Heart right ventricle (tissue), 16 donors: ENCODE data around the gene TMEM256. TPM values are rescaled to one million over a fixed set of nuclear protein-coding genes. Genes with fewer than 3 reads are reported as not detected.

ENCODE experiments used
- ATAC-seq, 8 donors: fragments of 200-7000 bp; cut with Tn5 transposase; one replicate each; pipeline ENCODE4 v1.9.1; 2020; ENCODE audit warnings: mild to moderate bottlenecking in 8 of 8, moderate library complexity in 8 of 8, moderate number of reproducible peaks in 1 of 8
- DNase-seq, 2 donors: peaks; one replicate each; pipeline ENCODE4 v3.0.0-alpha.2; 2020
- H3K27ac ChIP-seq, 10 donors: fragments of 200-600 bp; sonication (generic) in 2 of 10; one replicate each; pipeline versions ENCODE4 v1.5.0 to v1.8.0; 2020 to 2022; ENCODE audit warnings: mild to moderate bottlenecking in 3 of 10
- H3K27me3 ChIP-seq, 7 donors: fragments of 200-600 bp; one replicate each; pipeline ENCODE4 v1.8.0; 2021 to 2022; ENCODE audit warnings: mild to moderate bottlenecking in 2 of 7
- H3K36me3 ChIP-seq, 9 donors: fragments of 200-600 bp; sonication (generic) in 1 of 9; one replicate each; pipeline versions ENCODE4 v1.5.0 to v1.8.0; 2020 to 2022; ENCODE audit warnings: mild to moderate bottlenecking in 2 of 9
- H3K4me1 ChIP-seq, 9 donors: fragments of 200-600 bp; sonication (generic) in 1 of 9; one replicate each; pipeline versions ENCODE4 v1.5.0 to v1.8.0; 2020 to 2022; ENCODE audit warnings: mild to moderate bottlenecking in 4 of 9
- H3K4me3 ChIP-seq, 10 donors: fragments of 200-600 bp; sonication (generic) in 2 of 10; one replicate each; pipeline versions ENCODE4 v1.5.0 to v1.8.0; 2020 to 2022; ENCODE audit warnings: mild to moderate bottlenecking in 7 of 10, moderate library complexity in 2 of 10
- H3K9me3 ChIP-seq, 11 donors: fragments of 200-600 bp in 10 of 11; sonication (generic) in 2 of 11; one replicate each; pipeline versions ENCODE4 v1.5.0 to v1.8.0; 2013 to 2022; ENCODE audit warnings: mild to moderate bottlenecking in 2 of 11, control low read depth in 1 of 11, moderate library complexity in 1 of 11
- CTCF ChIP-seq, 9 donors: fragments of 200-600 bp; sonication (generic) in 2 of 9; IDR thresholded peaks; one replicate each; pipeline versions ENCODE4 v1.5.0 to v1.8.0; 2021 to 2022; ENCODE audit warnings: antibody characterized with exemption in 9 of 9, mild to moderate bottlenecking in 5 of 9, moderate library complexity in 1 of 9
- WGBS, 2 donors: extraction: QIAGEN DNeasy Blood & Tissue Kit; methylation state at CpG; one replicate each; pipeline ENCODE4 v1.1.7; 2013; ENCODE audit warnings: inconsistent platforms in 1 of 2; 5-methylcytosine and 5-hydroxymethylcytosine counted together
- intact Hi-C, 10 donors: fragments of 100-400 bp; cut with DNase I; formaldehyde crosslinking; loops; one replicate each; pipeline versions ENCODE4 v1.11.1 to v1.14.2; 2022
- long read RNA-seq, 3 donors: library from polyadenylated mRNA; unstranded; transcript quantifications; one replicate each; pipeline ENCODE4 v2.0.0, GENCODE V29; 2020 to 2021
- polyA plus RNA-seq, 2 donors: library from polyadenylated mRNA; stranded (reverse); fragments of 200-250 nt; gene quantifications; one replicate each; pipeline ENCODE4 v1.2.3, GENCODE V29; 2013
- total RNA-seq, 10 donors: library from RNA; stranded (reverse); fragmentation: NEBNext Ultra II Directional in 3 of 10; extraction: Animal tissue kit (Norgen Biotek cat#: 25700) in 3 of 10; gene quantifications; one replicate each; pipeline versions ENCODE4 v1.2.1 to v1.2.4, GENCODE V29; 2021 to 2023
- donor health status: Arrhythmogenic right ventricular cardiomyopathy.
- donor health status: ischemic (EF 13 %, LVEDD 7.1; RV severe dilation, severe dysfunction).
- donor health status: healthy with polysubstance abuse.
- donor health status: DM: no; HTN: yes; CAD: no.
- donor health status: DM: no; HTN: no; CAD: no.
- donor health status: ischemic (EF 25% LVEDD 6.9; RV normal size, moderate dysfunction).
- donor health status: ischemic (EF 25% LVEDD 5.7; RV mildly dilated, moderate dysfunction).
- donor health status: healthy.
- donor health status: DM: yes; HTN: yes; CAD: no.
- donor health status: Ischemic cardiomyopathy.
- donor health status: ischemic (EF 35%, LVEDD 5.7; RV mildly dilated, moderate dysfunction).
- donor health status: nonischemic (EF 11% LVEDD 7.7; RV severe dilation, severe dysfunction).
- donor health status: DM: yes; HTN: yes; CAD: no.
- donor health status: PGD.
- donor health status: ischemic (EF 29% LVEDD 5.4; RV normal size, mild dysfunction).
- donor health status: nonischemic (EF 23%, LVEDD 6.1; RV moderate dilation, normal function).

TMEM256 gene
- total RNA-seq = 10 to 100 TPM; 61.8 to 83.2 (median 74.2) TPM
- polyA plus RNA-seq = 100 to 1,000 TPM in 1 of 2 donors, 10 to 100 TPM in 1; 89.1 to 169 TPM
- long read RNA-seq, donor 1, transcript TMEM256-201 (4 exons, 486 nt) = major isoform, 24 of 26 reads
- long read RNA-seq, donor 1, partial matches to known transcripts = 2 of 26 reads
- long read RNA-seq, donor 1, other reads (novel, unspliced or antisense) = 0 of 26 reads
- long read RNA-seq, donor 2, transcript TMEM256-201 (4 exons, 486 nt) = major isoform, 34 of 38 reads
- long read RNA-seq, donor 2, partial matches to known transcripts = 2 of 38 reads
- long read RNA-seq, donor 2, other reads (novel, unspliced or antisense) = 2 of 38 reads
- long read RNA-seq, donor 3, transcript TMEM256-201 (4 exons, 486 nt) = major isoform, 6 of 6 reads
- long read RNA-seq, donor 3, partial matches to known transcripts = 0 of 6 reads
- long read RNA-seq, donor 3, other reads (novel, unspliced or antisense) = 0 of 6 reads

- H3K4me3 ChIP-seq = peak within 1 kb of the TSS; percentile 54 to 87 (median 68)
- H3K9me3 ChIP-seq = no peaks in the 10 kb centered on the region
- ATAC-seq (peak; percentile 91 to 97 (median 96)), DNase-seq (peak; percentile 97 to 99)
- 1% methylated on average over 49 of the region's 49 CpGs for WGBS, 2 donors
- peak within 1 kb of the TSS; percentile 80 to 96 (median 88) for H3K27ac ChIP-seq
- peaks cover 0 to 10% (median 0%) of the 10 kb centered on the region in 9 donors for H3K36me3 ChIP-seq
- H3K27me3 ChIP-seq = peaks cover 0 to 17% (median 0%) of the 10 kb centered on the region in 7 donors
- intact Hi-C loops = loop anchor here in 4 of 10 donors (1.0 to 5.0 kb wide), 4 partner anchors 10 to 97 kb away; partner anchors contain the start of genes FGF11 (in 2 of the 4), TMEM102 (in 2 of the 4), EIF5A (in 1 of the 4) and PLSCR3 (in 1 of the 4)
- H3K4me1 ChIP-seq = peaks cover 13 to 28% (median 19%) of the 10 kb centered on the region in 9 donors
- peak in 2 of 9 donors; percentile 8 to 13 for TF ChIP-seq CTCF (IDR thresholded peaks at IDR 0.05)
These were observed at the start of gene TMEM256 for GRCh38 chr17:7403977-7404736. Gene TMEM256 (minus strand): TSS chr17:7404097. CDS start chr17:7404084, 13 bp downstream.

- TF ChIP-seq CTCF (IDR thresholded peaks at IDR 0.05) = no peak
- ATAC-seq (no peak), DNase-seq (no peak)
- Histone ChIP-seq H3K27me3 (peaks cover 0 to 45% (median 0%) of the 10 kb centered on the region in 7 donors), H3K4me3 (no peak overlapping the region), H3K36me3 (no peaks in the 10 kb centered on the region), H3K27ac (no peak overlapping the region), H3K9me3 (no peaks in the 10 kb centered on the region), H3K4me1 (peaks cover 6 to 28% (median 23%) of the 10 kb centered on the region in 9 donors)
- intact Hi-C loops = no loop called here
- WGBS, 2 donors = 83 to 88% methylated on average over 7 of the region's 7 CpGs
These were observed 44.6 kb upstream of the TMEM256 start for GRCh38 chr17:7448461-7448860.

GRCh38 chr17:7445619-7445968, 41.7 kb upstream of the TMEM256 start:
- TF ChIP-seq CTCF (IDR thresholded peaks at IDR 0.05) = no peak
- peaks cover 0 to 60% (median 4%) of the 10 kb centered on the region in 7 donors for H3K27me3 ChIP-seq
- peaks cover 6 to 32% (median 26%) of the 10 kb centered on the region in 9 donors for H3K4me1 ChIP-seq
- no peaks in the 10 kb centered on the region for H3K36me3 ChIP-seq
- intact Hi-C loops = no loop called here
- H3K27ac ChIP-seq = peak overlapping the region in 3 of 10 donors; percentile 47 to 78 (median 77)
- WGBS, 2 donors = 6 to 14% methylated on average over 16 of the region's 16 CpGs
- DNase-seq = no peak
- peak overlapping the region in 9 of 10 donors; percentile 33 to 62 (median 55) for H3K4me3 ChIP-seq
- H3K9me3 ChIP-seq = no peaks in the 10 kb centered on the region
- peak in 7 of 8 donors; percentile 13 to 50 (median 38) for ATAC-seq
